Measurements from ENCODE around the gene SCARF1. TPM values are rescaled to one million over a fixed set of nuclear protein-coding genes. Genes with fewer than 3 reads are reported as not detected.
A peak's percentile ranks its signal among the peaks of the same experiment; 100 is the strongest.

Gene SCARF1
- total RNA-seq, 3 donors from 2014 or later (not counting 1 experiment from before 2014, with no cell fraction given): 0.59 to 3.1 (median 1.0) TPM

- no peak for TF ChIP-seq CTCF (IDR thresholded peaks at IDR 0.05)
- H3K27ac Mint-ChIP-seq: no peak overlapping the region
- H3K4me3 Mint-ChIP-seq: no peak overlapping the region
- Histone ChIP-seq H3K4me3 (ENCODE audit: low read length) (no peak overlapping the region), H3K9me3 (ENCODE audit: control insufficient read depth, insufficient read depth, low read length) (no peaks in the 10 kb centered on the region), H3K27ac (ENCODE audit: low read length) (peak overlapping the region; percentile 38), H3K36me3 (ENCODE audit: control insufficient read depth, insufficient read depth, low read length) (no peaks in the 10 kb centered on the region), H3K27me3 (ENCODE audit: control insufficient read depth, insufficient read depth, low read length) (no peaks in the 10 kb centered on the region), H3K4me1 (ENCODE audit: control insufficient read depth, insufficient read depth, low read length) (peaks cover 28% of the 10 kb centered on the region)
- no peaks in the 10 kb centered on the region for H3K27me3 Mint-ChIP-seq (ENCODE audit: low read depth in 2 of 2)
- WGBS (ENCODE audit: insufficient coverage): 67% methylated on average over 33 of the region's 33 CpGs
- H3K4me1 Mint-ChIP-seq: peaks cover 0 to 7% of the 10 kb centered on the region in 2 donors
- intact Hi-C loops (cut with micrococcal nuclease): no loop called here
- H3K36me3 Mint-ChIP-seq: no peaks in the 10 kb centered on the region
- no peak for DNase-seq
- ATAC-seq: no peak
- no peaks in the 10 kb centered on the region for H3K9me3 Mint-ChIP-seq
Observed at GRCh38 chr17:1588821-1589585, 56.5 kb downstream of the SCARF1 start.

GRCh38 chr17:1584167-1584566 is 61.4 kb downstream of the SCARF1 start:
- no peak overlapping the region for H3K27ac ChIP-seq (ENCODE audit: low read length)
- H3K4me1 ChIP-seq (ENCODE audit: control insufficient read depth, insufficient read depth, low read length): peaks cover 10% of the 10 kb centered on the region
- Mint-ChIP-seq H3K4me1 (peaks cover 0 to 6% of the 10 kb centered on the region in 2 donors), H3K9me3 (no peaks in the 10 kb centered on the region), H3K27me3 (ENCODE audit: low read depth in 2 of 2) (no peaks in the 10 kb centered on the region), H3K4me3 (no peak overlapping the region), H3K36me3 (no peaks in the 10 kb centered on the region), H3K27ac (no peak overlapping the region)
- WGBS (ENCODE audit: insufficient coverage): 95% methylated on average over 14 of the region's 14 CpGs
- ATAC-seq (no peak), DNase-seq (no peak)
- intact Hi-C loops (cut with micrococcal nuclease): no loop called here
- TF ChIP-seq CTCF (IDR thresholded peaks at IDR 0.05): no peak
- no peaks in the 10 kb centered on the region for H3K9me3 ChIP-seq (ENCODE audit: control insufficient read depth, insufficient read depth, low read length)
- no peaks in the 10 kb centered on the region for H3K36me3 ChIP-seq (ENCODE audit: control insufficient read depth, insufficient read depth, low read length)
- no peak overlapping the region for H3K4me3 ChIP-seq (ENCODE audit: low read length)
- no peaks in the 10 kb centered on the region for H3K27me3 ChIP-seq (ENCODE audit: control insufficient read depth, insufficient read depth, low read length)

Other genes with a start within 250 kb of the SCARF1 start
- 100 to 1,000 TPM; 116 to 134 (median 132) TPM for gene YWHAE, start 245.5 kb downstream of the SCARF1 start, total RNA-seq
- gene CRK, start 189.5 kb downstream of the SCARF1 start, total RNA-seq: 10 to 100 TPM; 15.9 to 19.6 (median 16.7) TPM
- gene MYO1C, start 153.0 kb downstream of the SCARF1 start, total RNA-seq: 10 to 100 TPM in 2 of 3 donors, 1 to 10 TPM in 1; 4.0 to 39.6 (median 24.0) TPM
- 100 to 1,000 TPM; 278 to 317 (median 292) TPM for gene INPP5K, start 129.1 kb downstream of the SCARF1 start, total RNA-seq
- 10 to 100 TPM; 61.8 to 78.2 (median 73.6) TPM for gene PITPNA, start 82.9 kb downstream of the SCARF1 start, total RNA-seq
- 10 to 100 TPM; 24.5 to 36.0 (median 30.3) TPM for gene SLC43A2, start 16.9 kb downstream of the SCARF1 start, total RNA-seq
- gene RILP, start 4.1 kb upstream of the SCARF1 start, total RNA-seq: 1 to 10 TPM; 2.3 to 5.1 (median 4.0) TPM
- 100 to 1,000 TPM; 475 to 508 (median 480) TPM for gene PRPF8, start 39.1 kb upstream of the SCARF1 start, total RNA-seq
- gene TLCD2, start 64.6 kb upstream of the SCARF1 start, total RNA-seq: under 1 TPM; 0.18 to 0.28 (median 0.28) TPM
- 10 to 100 TPM; 40.8 to 54.2 (median 46.2) TPM for gene WDR81, start 79.0 kb upstream of the SCARF1 start, total RNA-seq
- gene SERPINF2, start 97.1 kb upstream of the SCARF1 start, total RNA-seq: under 1 TPM; 0.47 to 0.84 (median 0.48) TPM
- 1 to 10 TPM in 2 of 3 donors, not detected in 1; 1.0 to 2.1 TPM for gene SERPINF1, start 116.3 kb upstream of the SCARF1 start, total RNA-seq
- gene SMYD4, start 184.2 kb upstream of the SCARF1 start, total RNA-seq: 10 to 100 TPM; 20.3 to 37.8 (median 24.3) TPM
- 100 to 1,000 TPM in 1 of 3 donors, 10 to 100 TPM in 2; 70.9 to 101 (median 98.9) TPM for gene RPA1, start 184.3 kb upstream of the SCARF1 start, total RNA-seq

Measured in natural killer cell (primary cell).